Left hindlimb (tissue), 1 donor: Measurements from ENCODE around the gene KMT2C.

Experiments
- DNase-seq: peaks from one replicate; pipeline ENCODE4 v3.0.0-alpha.2; 2018

Gene KMT2C

GRCh38 chr7:152090747-152091146 lies 345.1 kb downstream of the KMT2C start:
- DNase-seq: no peak

GRCh38 chr7:152089183-152089582 lies 346.6 kb downstream of the KMT2C start:
- DNase-seq: no peak

- DNase-seq: no peak
Measured at GRCh38 chr7:152086513-152086912, 349.3 kb downstream of the KMT2C start.

- DNase-seq: no peak
Measured at GRCh38 chr7:152085131-152085530, 350.7 kb downstream of the KMT2C start.
